DND-41 (cell line): ENCODE data around the gene ATG9A.

ENCODE experiments used
- EZH2 ChIP-seq: IDR thresholded peaks from 3 replicates; pipeline ENCODE4 v1.6.1; 2012; ENCODE audit warnings: borderline replicate concordance, low read depth, mild to moderate bottlenecking, moderate library complexity, low read length, inconsistent platforms; ENCODE audit not compliant: severe bottlenecking
- TF ChIP-seq, protein P1 (sequence below): IDR thresholded peaks from 2 replicates; pipeline ENCODE4 v1.5.1; 2012; ENCODE audit warnings: borderline replicate concordance, low read length, moderate library complexity, mild to moderate bottlenecking; ENCODE audit not compliant: poor library complexity, severe bottlenecking; ENCODE audit errors: extremely low read depth

- TF ChIP-seq, protein P1, sequence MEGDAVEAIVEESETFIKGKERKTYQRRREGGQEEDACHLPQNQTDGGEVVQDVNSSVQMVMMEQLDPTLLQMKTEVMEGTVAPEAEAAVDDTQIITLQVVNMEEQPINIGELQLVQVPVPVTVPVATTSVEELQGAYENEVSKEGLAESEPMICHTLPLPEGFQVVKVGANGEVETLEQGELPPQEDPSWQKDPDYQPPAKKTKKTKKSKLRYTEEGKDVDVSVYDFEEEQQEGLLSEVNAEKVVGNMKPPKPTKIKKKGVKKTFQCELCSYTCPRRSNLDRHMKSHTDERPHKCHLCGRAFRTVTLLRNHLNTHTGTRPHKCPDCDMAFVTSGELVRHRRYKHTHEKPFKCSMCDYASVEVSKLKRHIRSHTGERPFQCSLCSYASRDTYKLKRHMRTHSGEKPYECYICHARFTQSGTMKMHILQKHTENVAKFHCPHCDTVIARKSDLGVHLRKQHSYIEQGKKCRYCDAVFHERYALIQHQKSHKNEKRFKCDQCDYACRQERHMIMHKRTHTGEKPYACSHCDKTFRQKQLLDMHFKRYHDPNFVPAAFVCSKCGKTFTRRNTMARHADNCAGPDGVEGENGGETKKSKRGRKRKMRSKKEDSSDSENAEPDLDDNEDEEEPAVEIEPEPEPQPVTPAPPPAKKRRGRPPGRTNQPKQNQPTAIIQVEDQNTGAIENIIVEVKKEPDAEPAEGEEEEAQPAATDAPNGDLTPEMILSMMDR: no peak
- no peak for TF ChIP-seq EZH2
Observed at GRCh38 chr2:219213486-219214071, 15.9 kb downstream of the ATG9A start.
